HG03378 (cell line): Measurements from ENCODE around the gene SLC35D3.
"Not testable (repeated sequence)": the region's sequence is repeated elsewhere in the genome, so short reads cannot be mapped to it uniquely, and the experiment has no call there.

Source experiments
- ATAC-seq: cut with Tn5 transposase; IDR thresholded peaks from one replicate; pipeline ENCODE4 v1.9.1; 2021; ENCODE audit warnings: mild to moderate bottlenecking, moderate library complexity; ENCODE audit not compliant: unreplicated experiment

Gene SLC35D3

DNA sequence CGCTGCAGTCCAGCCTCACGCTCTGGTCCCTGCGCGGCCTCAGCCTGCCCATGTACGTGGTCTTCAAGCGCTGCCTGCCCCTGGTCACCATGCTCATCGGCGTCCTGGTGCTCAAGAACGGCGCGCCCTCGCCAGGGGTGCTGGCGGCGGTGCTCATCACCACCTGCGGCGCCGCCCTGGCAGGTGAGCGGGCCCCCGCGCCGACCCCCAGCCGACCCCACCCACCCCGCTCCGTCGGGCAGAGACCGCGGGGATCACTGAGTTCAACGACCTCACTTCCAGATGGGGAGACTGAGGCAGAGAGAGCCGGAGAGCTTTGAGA is 545 bp downstream of the SLC35D3 start:
- no peak for ATAC-seq

DNA sequence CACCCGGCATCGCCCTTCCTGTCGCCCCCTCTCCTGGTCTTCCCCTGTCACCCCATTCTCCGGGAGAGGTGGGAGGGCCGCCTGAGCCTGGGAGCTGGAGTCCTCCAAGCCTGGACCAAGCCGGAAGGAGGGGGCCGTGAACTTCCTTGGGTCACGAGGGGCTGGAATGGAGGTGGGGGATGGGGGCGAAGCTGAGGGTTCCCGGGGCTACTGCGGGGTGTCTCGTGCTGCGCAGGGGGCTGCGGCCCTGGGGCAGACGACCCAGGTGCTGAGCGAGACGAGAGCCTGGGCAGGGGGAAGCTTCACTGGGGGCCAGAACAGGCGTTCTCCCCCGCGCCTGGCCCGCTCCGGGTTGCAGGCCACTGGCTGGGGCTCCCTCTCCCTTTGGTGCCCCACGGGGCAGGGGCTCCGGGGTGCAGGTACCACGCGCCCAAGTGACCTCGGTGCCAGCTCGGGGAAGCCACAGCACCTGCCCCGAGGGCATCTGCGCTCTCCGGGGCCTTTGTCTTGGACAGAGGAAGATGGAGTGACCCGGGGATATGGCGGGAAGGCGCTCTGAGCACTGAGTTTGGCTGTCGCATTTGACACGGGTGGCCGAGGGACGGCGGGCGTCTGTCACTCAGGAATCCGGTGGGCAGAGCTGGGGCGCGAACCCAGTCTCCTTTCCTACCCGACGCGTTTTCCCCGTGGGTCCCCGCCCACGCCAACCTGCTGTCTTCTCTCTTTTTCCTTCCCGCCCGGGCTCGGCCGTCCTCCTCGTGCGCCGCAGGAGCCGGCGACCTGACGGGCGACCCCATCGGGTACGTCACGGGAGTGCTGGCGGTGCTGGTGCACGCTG is 1.2 kb downstream of the SLC35D3 start:
- ATAC-seq = no peak

DNA sequence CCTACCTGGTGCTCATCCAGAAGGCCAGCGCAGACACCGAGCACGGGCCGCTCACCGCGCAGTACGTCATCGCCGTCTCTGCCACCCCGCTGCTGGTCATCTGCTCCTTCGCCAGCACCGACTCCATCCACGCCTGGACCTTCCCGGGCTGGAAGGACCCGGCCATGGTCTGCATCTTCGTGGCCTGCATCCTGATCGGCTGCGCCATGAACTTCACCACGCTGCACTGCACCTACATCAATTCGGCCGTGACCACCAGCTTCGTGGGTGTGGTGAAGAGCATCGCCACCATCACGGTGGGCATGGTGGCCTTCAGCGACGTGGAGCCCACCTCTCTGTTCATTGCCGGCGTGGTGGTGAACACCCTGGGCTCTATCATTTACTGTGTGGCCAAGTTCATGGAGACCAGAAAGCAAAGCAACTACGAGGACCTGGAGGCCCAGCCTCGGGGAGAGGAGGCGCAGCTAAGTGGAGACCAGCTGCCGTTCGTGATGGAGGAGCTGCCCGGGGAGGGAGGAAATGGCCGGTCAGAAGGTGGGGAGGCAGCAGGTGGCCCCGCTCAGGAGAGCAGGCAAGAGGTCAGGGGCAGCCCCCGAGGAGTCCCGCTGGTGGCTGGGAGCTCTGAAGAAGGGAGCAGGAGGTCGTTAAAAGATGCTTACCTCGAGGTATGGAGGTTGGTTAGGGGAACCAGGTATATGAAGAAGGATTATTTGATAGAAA is 2.0 kb downstream of the SLC35D3 start:
- no peak for ATAC-seq

DNA sequence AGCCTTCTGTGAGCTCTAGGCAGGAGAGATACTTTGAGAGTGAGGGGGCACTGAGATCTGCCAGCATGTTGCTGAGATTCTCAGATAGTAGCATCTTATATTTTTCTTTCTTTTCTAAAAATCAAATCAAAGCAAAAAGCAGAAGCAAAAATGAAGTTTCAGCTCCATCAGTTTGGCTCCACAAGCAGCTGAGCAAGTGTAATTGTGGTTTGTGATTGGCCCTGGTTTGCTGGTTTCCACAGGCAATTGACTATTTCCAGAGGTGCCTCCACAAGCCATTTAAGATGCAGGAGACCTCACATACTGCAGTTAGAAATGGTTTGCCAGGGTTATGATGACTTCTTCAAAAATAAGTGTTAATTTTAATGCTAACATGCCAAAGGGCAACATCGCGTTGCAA is 4.3 kb downstream of the SLC35D3 start:
- ATAC-seq = no peak

DNA sequence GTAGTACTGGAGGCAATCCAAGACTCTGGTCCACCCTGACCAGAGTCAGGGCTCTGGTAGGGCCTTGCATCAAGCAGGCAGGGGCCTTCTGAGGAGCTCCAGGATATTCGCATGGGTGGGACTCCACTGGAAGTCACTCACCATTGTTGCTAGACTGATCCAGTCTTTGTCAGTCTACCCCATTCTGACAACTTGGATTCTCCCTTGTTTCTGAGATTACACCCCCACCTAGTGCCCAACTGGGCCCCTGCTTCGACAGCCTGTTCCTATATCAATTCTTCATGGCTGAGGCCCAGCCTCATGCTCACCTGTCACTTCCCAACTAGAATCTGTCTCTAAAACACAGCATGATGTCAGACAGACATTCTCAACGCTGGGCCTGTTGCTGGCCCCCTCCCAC is 5.2 kb downstream of the SLC35D3 start:
- ATAC-seq = no peak

DNA sequence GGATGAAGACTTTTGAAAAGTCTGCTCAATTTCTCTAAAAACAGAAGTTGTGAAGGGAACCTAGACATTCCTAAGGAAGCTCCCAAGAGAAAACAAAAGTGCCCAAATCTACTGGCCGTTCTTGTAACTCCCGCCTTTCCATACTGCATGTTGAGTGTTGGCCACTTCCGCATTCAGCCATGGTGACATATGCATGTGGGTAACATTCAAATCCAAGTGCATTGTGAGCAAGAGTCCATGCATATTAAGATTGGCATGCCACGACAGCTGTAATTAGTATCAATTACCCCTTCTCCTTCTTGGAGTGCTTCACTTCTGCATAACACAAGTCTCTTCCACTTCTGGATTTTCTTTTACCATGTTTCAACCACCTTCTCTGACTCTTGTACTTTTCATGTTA is 8.4 kb downstream of the SLC35D3 start:
- ATAC-seq = no peak

DNA sequence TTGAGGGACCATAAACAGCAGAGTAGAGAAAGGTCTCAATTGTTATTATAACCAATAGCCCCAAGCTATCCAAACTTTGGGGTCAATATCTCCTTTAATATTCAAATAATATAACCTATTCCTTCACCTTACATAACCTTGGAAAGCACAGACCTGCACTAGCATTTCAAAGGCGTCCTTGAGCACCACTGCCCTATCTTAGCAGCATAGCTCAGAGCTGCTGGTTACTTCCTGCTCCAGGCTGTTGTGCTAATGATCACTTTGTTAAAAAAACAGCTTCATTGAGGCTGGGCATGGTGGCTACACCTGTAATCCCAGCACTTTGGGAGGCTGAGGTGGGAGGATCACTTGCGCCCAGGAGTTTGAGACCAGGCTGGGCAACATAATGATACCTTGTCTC is 10.5 kb downstream of the SLC35D3 start:
- no peak for ATAC-seq

DNA sequence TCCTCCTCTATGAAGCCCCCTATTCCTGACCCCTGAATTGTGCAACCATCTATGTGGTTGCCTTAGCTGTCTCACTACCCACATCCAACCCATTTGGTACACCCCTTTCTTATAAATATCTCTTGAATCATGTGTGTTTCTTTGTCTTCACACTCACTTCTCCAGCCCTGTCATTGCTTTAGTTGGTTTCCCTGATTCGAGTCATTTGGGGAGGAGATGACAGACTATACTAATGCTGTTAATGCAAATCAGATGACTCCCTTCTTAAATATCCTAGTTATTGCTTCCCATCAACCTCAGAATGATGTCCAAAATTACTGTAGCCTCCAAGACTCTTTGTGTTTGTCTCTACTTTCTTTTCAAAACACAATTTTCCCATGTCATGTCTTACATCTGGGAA is 23.0 kb downstream of the SLC35D3 start:
- no peak for ATAC-seq

DNA sequence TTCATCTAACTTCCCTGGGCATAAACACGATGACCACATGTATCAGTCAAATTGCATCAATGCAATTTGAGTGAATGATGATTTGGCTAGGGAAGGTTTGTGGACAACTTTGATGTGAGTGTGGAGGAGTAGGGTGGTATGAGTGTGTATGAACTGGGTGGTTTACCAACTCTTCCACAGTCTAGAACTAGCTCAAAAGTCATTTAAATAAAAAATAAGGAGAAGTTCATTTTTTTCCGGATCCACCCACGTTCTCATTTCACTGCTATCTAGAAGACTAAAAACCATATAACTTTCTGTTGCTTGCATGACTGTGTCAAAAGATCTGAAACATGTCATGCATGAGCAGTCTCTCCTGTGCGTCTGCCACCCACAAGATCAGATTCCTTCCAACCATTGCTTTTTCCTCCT is 23.6 kb downstream of the SLC35D3 start:
- no peak for ATAC-seq

DNA sequence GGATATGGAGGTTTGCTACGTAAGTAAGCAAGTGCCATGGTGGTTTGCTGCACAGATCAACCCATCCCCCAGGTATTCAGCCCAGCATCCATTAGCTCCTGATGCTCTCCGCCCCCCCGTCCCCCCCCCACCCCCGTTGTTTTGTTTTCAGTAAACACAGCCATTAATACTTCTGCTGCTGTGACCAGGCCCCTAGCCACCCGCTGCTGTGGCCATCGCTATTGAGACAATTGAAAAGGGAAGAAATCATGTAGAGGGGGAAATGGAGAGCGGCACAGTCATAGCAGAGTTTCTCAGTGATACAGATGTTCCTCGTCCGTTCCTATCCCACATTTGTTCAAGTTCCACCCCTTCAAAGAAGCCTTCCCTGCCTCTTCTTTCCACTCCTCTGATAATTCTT is 24.9 kb downstream of the SLC35D3 start:
- ATAC-seq = no peak

DNA sequence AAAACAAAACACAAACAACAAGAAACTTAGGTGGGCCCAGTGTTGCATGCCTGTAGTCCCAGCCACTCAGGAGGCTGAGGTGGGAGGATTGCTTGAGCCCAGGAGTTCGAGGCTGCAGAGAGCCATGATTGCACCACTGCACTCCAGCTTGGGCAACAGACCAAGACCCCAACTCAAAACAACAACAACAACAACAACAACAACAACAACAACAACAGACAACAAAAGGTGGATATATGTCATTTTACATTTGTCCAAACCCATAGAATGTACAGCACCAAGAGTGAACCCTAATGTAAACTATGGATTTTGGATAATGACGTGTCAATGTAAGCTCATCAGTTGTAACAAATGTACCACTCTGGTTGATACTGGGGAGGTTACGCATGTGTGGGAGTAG is 27.9 kb downstream of the SLC35D3 start:
- not testable (repeated sequence) for ATAC-seq

DNA sequence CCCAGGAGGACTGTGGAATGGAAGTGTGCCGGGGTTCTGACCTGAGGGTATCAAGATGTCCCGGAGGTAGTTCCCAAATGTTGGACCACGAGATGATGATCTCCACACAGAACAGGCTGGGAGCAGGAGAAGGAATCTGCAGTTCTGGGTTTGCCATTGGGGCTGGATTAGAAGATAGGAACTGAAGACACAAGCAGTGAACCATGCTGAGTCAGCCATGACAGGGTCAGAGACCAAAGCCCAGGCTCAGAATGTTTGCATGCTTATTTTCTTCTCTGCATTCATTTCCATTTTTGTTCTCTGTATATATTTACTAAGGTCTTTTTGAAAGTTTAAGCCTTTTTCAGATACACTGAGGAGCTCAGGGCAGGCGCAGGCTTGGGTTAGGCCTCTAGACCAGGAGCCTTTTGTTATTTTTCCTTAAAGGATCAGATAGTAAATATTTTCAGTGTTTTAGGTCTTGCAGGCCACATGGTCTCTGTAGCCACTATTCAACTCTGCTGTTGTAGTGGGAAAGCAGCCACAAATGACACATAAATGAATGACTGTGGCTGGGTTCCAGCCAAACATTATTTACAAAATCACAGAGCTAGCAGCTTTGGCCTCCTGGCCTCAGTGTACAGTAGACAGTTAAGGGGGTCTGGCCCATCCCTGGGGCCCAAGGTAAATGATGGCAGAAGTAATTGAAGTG is 28.5 kb downstream of the SLC35D3 start:
- ATAC-seq = no peak

DNA sequence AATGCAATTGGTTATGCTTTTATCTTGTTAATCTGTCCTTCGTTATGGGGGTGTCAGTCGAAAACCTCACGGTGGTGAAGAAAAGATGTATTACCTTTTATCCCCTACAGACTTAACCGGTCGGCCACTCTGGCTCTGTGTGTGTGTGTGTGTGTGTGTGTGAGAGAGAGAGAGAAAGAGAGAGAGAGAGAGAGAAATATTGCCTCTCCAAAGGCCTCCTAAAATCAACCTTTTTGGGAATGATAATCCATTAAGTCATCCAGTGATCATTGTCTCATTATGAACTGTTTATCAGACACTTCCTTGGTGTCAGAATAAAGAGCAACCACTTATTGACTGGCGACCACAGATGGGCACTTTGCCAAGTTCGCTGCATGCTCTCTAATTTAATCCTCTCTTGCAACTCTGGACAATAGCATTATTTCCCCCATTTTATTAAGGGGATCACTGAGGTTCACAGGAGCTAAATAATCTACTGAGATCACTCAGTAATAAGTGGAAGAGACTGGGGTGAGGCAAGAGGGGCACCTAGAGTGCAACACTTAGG is 30.7 kb downstream of the SLC35D3 start:
- no peak for ATAC-seq

DNA sequence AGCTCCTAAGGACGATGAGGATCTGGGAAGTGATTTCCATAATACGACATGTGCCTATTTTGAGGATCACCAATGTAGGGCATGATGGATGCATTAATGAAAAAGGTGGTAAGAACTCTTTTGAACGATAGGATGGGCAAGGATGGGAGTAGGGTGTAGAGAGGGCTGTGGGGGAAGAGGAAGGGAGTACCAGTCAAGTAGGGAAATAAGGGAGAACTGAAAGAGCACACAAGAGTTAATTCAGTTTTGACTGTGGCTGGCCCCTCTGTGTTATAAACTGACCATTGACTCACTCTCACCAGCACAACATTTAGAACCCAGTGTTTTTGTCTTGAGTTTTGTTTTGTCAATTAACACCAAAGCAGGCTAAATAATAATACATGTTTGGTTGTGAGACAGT is 33.0 kb downstream of the SLC35D3 start:
- no peak for ATAC-seq

DNA sequence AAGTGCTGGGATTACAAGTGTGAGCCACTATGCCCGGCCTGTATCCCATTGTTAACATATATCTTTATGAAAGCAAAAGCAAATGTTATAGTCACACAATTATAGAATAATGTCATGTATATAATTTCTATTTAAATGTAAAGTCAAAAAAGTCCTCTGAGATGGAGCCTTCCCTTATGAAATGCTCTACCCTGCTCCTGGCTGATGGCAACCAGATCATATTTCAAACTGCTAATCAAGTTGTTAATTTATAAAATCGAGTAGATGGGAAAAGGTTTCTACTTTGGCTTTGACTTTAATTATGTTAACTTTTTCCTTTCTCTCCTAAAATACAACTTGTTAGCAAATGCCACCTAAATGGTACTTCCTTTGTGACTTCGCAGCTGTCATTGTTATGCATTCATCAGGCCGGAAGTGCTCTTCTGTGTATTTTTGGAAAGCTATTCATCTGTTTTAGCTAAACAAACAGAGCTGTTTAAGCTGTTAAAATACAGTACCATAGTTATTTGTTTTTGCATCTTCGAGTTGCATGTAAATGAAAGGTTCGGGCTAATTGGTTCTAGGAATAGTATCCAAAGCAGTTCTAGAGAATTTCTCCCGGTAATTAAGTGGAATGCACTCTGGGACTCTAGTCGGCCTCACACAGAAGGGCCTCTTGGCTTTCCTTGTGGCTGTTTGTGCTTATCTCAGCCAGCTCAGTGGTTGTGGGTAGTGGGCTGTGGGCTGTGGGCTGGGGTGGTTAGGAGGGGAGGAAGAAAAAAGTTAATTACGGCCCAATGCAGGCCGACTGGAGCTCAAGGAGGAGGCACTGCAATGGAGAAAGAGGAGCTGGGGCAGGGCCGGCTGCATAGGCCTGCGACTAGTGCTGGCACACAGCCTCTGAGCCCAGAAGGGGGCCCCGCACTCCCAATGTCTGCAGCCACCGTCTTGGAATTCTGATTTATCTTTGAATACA is 34.8 kb downstream of the SLC35D3 start:
- no peak for ATAC-seq

DNA sequence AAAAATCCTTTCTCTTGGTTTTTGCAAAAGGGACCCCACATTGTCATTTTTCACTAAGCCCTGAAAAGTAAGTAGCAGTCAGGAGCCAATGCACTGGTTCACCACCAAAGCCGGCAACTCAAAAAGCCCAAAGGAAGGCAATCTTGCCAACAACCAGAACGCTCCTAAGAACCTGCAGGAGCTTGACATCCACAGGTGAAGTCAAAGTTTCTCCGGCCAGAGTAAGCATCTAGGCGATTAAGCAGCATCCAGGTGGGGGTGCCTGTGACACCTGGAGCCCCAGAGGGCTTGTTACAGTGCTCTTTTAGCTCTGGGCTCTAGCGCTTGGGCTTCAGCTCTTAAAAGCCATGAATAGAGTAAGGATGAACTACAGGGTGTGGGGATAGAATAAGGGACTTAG is 36.1 kb downstream of the SLC35D3 start:
- no peak for ATAC-seq

DNA sequence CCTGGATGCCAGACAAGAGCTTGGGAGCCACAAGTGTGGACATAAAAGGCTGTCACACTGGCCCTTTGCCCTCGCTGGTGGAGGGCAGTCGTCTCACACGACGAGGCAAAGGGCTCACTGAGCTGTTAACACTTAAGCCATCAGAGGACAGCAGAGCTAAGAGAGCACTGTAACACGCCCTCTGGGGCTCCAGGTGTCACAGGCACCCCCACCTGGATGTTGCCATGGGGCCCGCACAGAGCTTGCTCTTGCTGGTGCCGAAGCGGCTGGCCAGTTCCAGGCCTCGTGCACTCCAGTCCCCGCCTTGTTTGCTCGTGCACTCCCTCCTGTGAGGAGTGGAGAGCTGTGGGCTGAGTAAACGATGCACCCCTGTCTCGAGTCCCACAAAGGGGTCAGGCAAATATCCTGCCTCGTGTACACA is 37.4 kb downstream of the SLC35D3 start:
- ATAC-seq = no peak

DNA sequence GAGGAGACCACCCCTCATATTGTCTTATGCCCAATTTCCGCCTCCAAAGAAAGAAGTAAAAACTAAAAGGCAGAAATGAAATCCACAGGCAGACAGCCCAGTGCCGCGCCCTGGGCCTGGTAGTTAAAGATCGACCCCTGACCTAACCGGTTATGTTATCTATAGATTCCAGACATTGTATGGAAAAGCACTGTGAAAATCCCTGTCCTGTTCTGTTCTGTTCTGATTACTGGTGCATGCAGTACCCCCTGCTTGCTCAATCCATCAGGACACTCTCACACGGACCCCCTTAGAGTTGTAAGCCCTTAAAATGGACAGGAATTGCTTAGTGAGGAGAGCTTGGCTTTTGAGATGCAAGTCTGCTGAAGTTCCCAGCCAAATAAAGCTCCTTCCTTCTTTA is 37.8 kb downstream of the SLC35D3 start:
- ATAC-seq = not testable (repeated sequence)

DNA sequence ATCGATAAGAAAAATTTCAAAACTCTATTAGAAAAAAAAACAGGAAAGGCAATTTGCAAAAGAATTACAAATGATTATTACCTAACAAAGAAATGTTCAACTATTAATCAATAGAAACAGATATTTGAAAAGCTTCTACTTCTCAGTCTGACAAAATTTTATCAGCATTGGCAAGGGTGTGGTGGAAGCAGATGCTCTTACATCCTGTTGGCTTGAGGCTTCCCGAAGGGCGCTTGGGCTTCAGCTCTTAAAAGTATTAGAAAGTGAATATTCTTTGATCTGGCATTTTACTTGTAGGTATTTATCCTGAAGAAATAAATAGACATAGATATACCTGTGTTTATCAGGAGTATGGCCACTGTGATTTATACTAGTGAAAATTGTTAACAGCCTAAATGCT is 38.7 kb downstream of the SLC35D3 start:
- no peak for ATAC-seq

DNA sequence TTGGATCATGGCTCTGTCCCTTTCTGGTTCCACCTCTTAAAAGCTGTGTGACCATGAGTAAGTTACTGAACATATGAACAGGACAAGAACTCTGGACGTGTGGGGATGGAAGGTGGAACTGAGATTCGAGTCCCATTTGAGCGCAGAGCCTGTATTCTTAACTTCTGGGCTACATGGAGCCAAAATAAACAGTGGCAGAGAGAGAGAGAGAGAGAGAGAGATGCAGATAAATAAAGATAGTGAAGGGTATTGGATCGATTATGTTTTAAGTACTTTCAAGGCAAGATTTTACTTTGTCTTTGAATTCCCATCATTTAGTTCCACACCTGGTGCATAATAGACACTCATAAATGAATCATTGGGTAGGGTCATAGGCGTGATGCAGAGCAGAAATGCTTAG is 39.7 kb downstream of the SLC35D3 start:
- ATAC-seq = no peak

DNA sequence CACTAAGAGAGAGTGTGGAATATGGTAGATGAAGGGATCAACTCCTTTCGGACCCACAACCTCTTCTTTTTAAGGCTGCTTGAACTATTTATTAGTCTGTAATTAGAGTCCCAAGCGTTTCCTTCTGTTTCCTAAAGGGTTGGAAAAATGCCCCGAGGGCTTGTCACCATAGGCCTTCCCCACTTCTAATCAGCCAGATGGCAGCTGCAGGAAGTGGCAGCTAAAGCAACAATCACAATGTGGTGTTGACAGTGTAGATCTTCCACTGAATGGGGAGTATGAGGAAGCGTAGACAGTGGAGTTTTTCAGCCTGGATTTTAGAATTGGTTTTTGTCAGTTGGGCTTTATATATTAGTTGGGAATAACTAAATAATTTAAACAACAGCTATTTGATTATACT is 40.6 kb downstream of the SLC35D3 start:
- ATAC-seq = no peak
